CD4-positive, alpha-beta T cell treated with Interleukin-15 for 1 hour (primary cell): Measurements from ENCODE around the gene TEX13B.

ENCODE experiments used
- DNase-seq: peaks from one replicate; pipeline ENCODE4 v3.0.0-alpha.2; 2020

The TEX13B gene

GRCh38 chrX:107935664-107936433 lies 46.3 kb downstream of the TEX13B start:
- no peak for DNase-seq

DNA sequence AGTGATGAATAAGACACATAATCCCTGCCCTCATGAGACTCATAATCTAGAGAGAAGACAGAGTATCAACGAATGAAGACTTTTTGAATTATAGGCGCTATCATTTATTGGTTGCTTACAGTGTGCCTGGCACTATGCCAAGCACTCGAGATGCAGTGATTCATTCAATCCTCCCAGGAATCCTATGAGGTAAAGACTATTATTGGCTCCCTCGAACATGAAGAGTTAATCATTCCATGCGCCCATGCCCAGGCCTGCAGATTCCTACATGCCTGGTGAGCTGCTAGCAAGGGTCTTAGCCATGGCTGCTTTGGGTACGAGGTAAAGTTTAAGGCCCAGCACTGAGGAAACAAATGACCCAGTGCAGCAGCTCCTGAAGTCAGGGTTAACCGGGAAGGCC lies 47.0 kb downstream of the TEX13B start:
- no peak for DNase-seq

DNA sequence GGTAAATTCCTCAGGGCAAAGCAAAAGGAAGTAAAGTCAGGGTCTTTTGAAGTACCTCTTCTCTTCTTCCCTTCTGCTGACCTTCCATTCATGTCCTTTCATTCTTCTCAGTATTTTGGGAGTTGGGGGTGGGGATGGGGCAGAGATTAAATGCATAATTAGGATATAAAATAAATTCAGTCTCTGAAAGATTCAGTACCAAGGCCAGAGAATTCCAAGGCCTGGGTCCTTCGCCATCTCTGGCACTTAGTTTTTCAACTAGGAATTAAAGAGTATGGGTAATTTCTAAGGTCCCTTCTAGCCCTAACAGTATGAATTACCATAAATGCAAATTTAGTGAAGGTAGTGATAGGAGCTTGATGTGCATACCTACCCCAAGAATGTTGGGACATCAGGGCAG lies 47.9 kb downstream of the TEX13B start:
- no peak for DNase-seq
